Activated naive CD4-positive, alpha-beta T cell (primary cell): ENCODE results near the gene ZG16B.

Experiments
- DNase-seq, 4 experiments: peaks; one replicate each; lab custom pipeline; 2025; lab: John Stamatoyannopoulos, UW

The ZG16B gene

GRCh38 chr16:2845116-2845515 is 15.0 kb downstream of the ZG16B start:
- no peak for DNase-seq

- no peak for DNase-seq
Observed at GRCh38 chr16:2846511-2847310, 16.6 kb downstream of the ZG16B start.

GRCh38 chr16:2848933-2849725 is 19.0 kb downstream of the ZG16B start:
- no peak for DNase-seq

GRCh38 chr16:2852003-2852730 is 22.1 kb downstream of the ZG16B start:
- DNase-seq: no peak

GRCh38 chr16:2852731-2853507 is 22.8 kb downstream of the ZG16B start:
- no peak for DNase-seq

- DNase-seq: no peak
Observed at GRCh38 chr16:2853531-2854073, 23.5 kb downstream of the ZG16B start.

- no peak for DNase-seq
Observed at GRCh38 chr16:2854700-2855309, 24.7 kb downstream of the ZG16B start.

GRCh38 chr16:2855536-2855935 is 25.4 kb downstream of the ZG16B start:
- no peak for DNase-seq

- peak in 1 of 4 experiments; percentile 24 for DNase-seq
Observed at GRCh38 chr16:2856061-2856670, 26.1 kb downstream of the ZG16B start.

GRCh38 chr16:2856686-2857450 is 26.8 kb downstream of the ZG16B start:
- DNase-seq: no peak

- DNase-seq: no peak
Observed at GRCh38 chr16:2857451-2858244, 27.5 kb downstream of the ZG16B start, which contains the start of gene PRSS22. Gene PRSS22 (minus strand): TSS chr16:2858170. CDS start chr16:2858104, 66 bp downstream.

GRCh38 chr16:2858245-2859025 is 28.3 kb downstream of the ZG16B start:
- DNase-seq: no peak

- DNase-seq: no peak
Observed at GRCh38 chr16:2859686-2860265, 29.7 kb downstream of the ZG16B start.

- no peak for DNase-seq
Observed at GRCh38 chr16:2860826-2861567, 30.9 kb downstream of the ZG16B start.

- no peak for DNase-seq
Observed at GRCh38 chr16:2865651-2866050, 35.5 kb downstream of the ZG16B start.

GRCh38 chr16:2866431-2866830 is 36.3 kb downstream of the ZG16B start:
- no peak for DNase-seq

- no peak for DNase-seq
Observed at GRCh38 chr16:2867661-2867986, 37.5 kb downstream of the ZG16B start.
